Measurements from ENCODE around the gene METTL26. TPM values are rescaled to one million over a fixed set of nuclear protein-coding genes. Genes with fewer than 3 reads are reported as not detected.

METTL26 gene
- total and polyA plus RNA-seq, 2 of the 4 experiments (the other 2 are of a cell fraction), result 46.8 to 128 TPM

DNA sequence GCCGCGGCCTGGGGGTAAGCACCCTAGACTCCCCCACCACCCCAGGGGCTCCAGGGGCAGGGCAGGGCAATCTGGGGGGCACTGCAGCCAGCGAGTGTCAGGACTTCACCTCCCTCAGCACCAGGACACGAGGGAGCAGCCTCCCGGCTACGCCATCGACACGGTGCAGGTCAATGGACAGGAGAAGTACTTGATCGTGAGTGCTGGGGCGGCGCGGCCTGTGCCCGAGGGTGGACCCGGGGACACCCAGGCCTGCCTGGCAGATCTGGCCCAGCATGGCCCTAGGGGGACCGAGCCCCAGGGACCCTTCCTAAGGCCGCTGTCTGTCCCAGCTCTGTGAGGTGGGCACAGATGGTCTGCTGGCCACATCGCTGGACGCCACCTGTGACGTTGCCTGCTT, 36.3 kb upstream of the METTL26 start:
- Histone ChIP-seq H3K9me1 (ENCODE audit: insufficient read depth, low read length) (peaks cover 4% of the 10 kb centered on the region), H2AK5ac (ENCODE audit: low read depth, low read length) (no peak overlapping the region), H2BK20ac (ENCODE audit: low read depth, low read length) (no peak overlapping the region), H3K9ac (ENCODE audit: low read depth, low read length) (no peak overlapping the region), H3K4me1 (ENCODE audit: control insufficient read depth, insufficient read depth, low read length) (peaks cover 14% of the 10 kb centered on the region), H3K27me3 (ENCODE audit: control insufficient read depth, insufficient read depth, low read length) (no peaks in the 10 kb centered on the region), H3K9me3 (ENCODE audit: control insufficient read depth, insufficient read depth, low read length) (no peaks in the 10 kb centered on the region), H3K79me1 (ENCODE audit: low read depth in 1 of 2, low read length in 2 of 2) (peaks cover 0 to 37% of the 10 kb centered on the region in 2 experiments; a peak in 1 of 4 replicates), H3K14ac (replicated peaks; ENCODE audit: low read depth, low read length) (no peak overlapping the region), H3K4me2 (ENCODE audit: low read depth, low read length) (no peak overlapping the region), H3K4me3 (ENCODE audit: insufficient read depth, low read depth, low read length) (no peak overlapping the region), H4K5ac (ENCODE audit: low read depth, low read length) (no peak overlapping the region), H2AK9ac (replicated peaks; ENCODE audit: low read depth, low read length, poor library complexity) (no peak overlapping the region), H3K4ac (ENCODE audit: low read depth, low read length) (no peak overlapping the region), H4K20me1 (ENCODE audit: insufficient read depth, low read length) (peaks cover 27% of the 10 kb centered on the region), H3K23ac (ENCODE audit: low read depth, low read length) (no peak overlapping the region), H3K18ac (ENCODE audit: low read depth, low read length) (no peak overlapping the region), H3K27ac (ENCODE audit: insufficient read depth, low read length) (no peak overlapping the region), H4K8ac (ENCODE audit: low read depth in 2 of 2, low read length in 2 of 2) (no peak overlapping the region), H3K36me3 (ENCODE audit: control insufficient read depth, insufficient read depth, low read length) (peaks cover 47% of the 10 kb centered on the region), H2AFZ (replicated peaks; ENCODE audit: low read length, poor library complexity) (no peak overlapping the region), H2BK5ac (ENCODE audit: low read depth, low read length, poor library complexity, severe bottlenecking) (no peak overlapping the region), H4K91ac (ENCODE audit: insufficient read depth, low read depth, low read length) (no peak overlapping the region), H2BK15ac (ENCODE audit: low read depth, low read length) (no peak overlapping the region), H2BK120ac (ENCODE audit: low read depth, low read length) (no peak overlapping the region), H3K56ac (ENCODE audit: extremely low read depth, insufficient read depth, low read length) (no peak overlapping the region)
- in situ Hi-C loops (cut with MboI; ENCODE audit: low sequenced_read_pairs), result no loop called here
- TF ChIP-seq NFE2L2 (IDR thresholded peaks at IDR 0.05; ENCODE audit: low read depth, low read length) (no peak), MAZ (IDR thresholded peaks at IDR 0.05; ENCODE audit: borderline replicate concordance, low read depth, low read length) (no peak), SMC3 (IDR thresholded peaks at IDR 0.05; ENCODE audit: low read depth, low read length) (no peak), BHLHE40 (IDR thresholded peaks at IDR 0.05; ENCODE audit: low read depth, low read length) (no peak), RAD21 (IDR thresholded peaks at IDR 0.05; ENCODE audit: low read length) (no peak), FOS (IDR thresholded peaks at IDR 0.05; ENCODE audit: low read depth, low read length) (no peak), POLR2A (IDR thresholded peaks at IDR 0.05; ENCODE audit: low read depth, low read length) (no peak), CHD1 (IDR thresholded peaks at IDR 0.05; ENCODE audit: low read depth, low read length) (no peak), MAFK (IDR thresholded peaks at IDR 0.05; ENCODE audit: low read depth, low read length) (no peak), CEBPB (IDR thresholded peaks at IDR 0.05; ENCODE audit: low read depth, low read length) (no peak), MXI1 (IDR thresholded peaks at IDR 0.05; ENCODE audit: borderline replicate concordance, low read depth, low read length) (no peak)
- TF ChIP-seq, protein P1, sequence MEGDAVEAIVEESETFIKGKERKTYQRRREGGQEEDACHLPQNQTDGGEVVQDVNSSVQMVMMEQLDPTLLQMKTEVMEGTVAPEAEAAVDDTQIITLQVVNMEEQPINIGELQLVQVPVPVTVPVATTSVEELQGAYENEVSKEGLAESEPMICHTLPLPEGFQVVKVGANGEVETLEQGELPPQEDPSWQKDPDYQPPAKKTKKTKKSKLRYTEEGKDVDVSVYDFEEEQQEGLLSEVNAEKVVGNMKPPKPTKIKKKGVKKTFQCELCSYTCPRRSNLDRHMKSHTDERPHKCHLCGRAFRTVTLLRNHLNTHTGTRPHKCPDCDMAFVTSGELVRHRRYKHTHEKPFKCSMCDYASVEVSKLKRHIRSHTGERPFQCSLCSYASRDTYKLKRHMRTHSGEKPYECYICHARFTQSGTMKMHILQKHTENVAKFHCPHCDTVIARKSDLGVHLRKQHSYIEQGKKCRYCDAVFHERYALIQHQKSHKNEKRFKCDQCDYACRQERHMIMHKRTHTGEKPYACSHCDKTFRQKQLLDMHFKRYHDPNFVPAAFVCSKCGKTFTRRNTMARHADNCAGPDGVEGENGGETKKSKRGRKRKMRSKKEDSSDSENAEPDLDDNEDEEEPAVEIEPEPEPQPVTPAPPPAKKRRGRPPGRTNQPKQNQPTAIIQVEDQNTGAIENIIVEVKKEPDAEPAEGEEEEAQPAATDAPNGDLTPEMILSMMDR (conservative IDR thresholded peaks at IDR 0.05; ENCODE audit: low read depth, low read length), result no peak
- TF ChIP-seq, protein P2, sequence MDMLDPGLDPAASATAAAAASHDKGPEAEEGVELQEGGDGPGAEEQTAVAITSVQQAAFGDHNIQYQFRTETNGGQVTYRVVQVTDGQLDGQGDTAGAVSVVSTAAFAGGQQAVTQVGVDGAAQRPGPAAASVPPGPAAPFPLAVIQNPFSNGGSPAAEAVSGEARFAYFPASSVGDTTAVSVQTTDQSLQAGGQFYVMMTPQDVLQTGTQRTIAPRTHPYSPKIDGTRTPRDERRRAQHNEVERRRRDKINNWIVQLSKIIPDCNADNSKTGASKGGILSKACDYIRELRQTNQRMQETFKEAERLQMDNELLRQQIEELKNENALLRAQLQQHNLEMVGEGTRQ (IDR thresholded peaks at IDR 0.05; ENCODE audit: low read depth, low read length), result no peak
- no peak for DNase-seq
- ATAC-seq (ENCODE audit: low read depth), result no peak
- 95% methylated on average over 12 of the region's 19 CpGs; no CpG with 5 or more reads in 1 of the 2 experiments for WGBS, 2 experiments (ENCODE audit: extremely low coverage in 2 of 2, insufficient read length in 1 of 2)
- dilution Hi-C loops (cut with HindIII; ENCODE audit: low sequenced_read_pairs, unreplicated experiment), result no loop called here
- CTCF ChIA-PET, result no interaction called here
- intact Hi-C loops (cut with micrococcal nuclease), result no loop called here
- POLR2A ChIA-PET (ENCODE audit: unreplicated experiment), result no interaction called here
- TSS peak; percentile 68 for BruUV-seq (replicated peaks)

All from IMR-90 (cell line).